NCI-H82 (cell line): ENCODE data around the gene CACNA2D1.
A peak's percentile ranks its signal among the peaks of the same experiment; 100 is the strongest.

Experiments used
- DNase-seq: peaks from one replicate; lab custom pipeline; 2025; lab: John Stamatoyannopoulos, UW

The CACNA2D1 gene

GRCh38 chr7:82343716-82344115 is 99.9 kb downstream of the CACNA2D1 start:
- no peak for DNase-seq

- no peak for DNase-seq
Measured at GRCh38 chr7:82339958-82340357, 103.6 kb downstream of the CACNA2D1 start.

GRCh38 chr7:82335927-82336326 is 107.7 kb downstream of the CACNA2D1 start:
- DNase-seq = peak; percentile 99

GRCh38 chr7:82335001-82335400 is 108.6 kb downstream of the CACNA2D1 start:
- no peak for DNase-seq

GRCh38 chr7:82331234-82331633 is 112.3 kb downstream of the CACNA2D1 start:
- DNase-seq = peak; percentile 28

DNA sequence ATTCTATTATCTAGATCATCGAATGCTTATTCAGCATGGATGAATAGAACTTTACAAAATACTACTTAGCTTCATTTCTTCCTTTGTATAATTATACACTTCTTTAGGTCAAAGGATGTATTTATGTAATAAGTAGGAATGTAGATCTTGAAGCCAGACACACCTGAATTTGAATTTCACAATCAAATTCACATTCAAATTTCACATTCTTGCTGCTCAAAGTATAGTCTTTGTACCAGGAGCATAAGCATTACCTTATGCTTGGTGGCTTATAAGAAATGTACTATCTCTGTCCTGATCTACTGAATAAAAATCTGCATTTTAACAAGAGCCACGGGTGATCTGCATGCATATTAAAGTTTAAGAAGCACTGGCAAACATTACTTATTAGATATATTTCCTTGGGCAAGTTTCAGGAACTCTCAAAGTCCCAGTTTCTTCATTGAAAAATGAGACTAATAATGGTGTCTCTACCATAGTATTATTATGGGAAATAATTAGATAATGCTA is 112.8 kb downstream of the CACNA2D1 start:
- DNase-seq = no peak

DNA sequence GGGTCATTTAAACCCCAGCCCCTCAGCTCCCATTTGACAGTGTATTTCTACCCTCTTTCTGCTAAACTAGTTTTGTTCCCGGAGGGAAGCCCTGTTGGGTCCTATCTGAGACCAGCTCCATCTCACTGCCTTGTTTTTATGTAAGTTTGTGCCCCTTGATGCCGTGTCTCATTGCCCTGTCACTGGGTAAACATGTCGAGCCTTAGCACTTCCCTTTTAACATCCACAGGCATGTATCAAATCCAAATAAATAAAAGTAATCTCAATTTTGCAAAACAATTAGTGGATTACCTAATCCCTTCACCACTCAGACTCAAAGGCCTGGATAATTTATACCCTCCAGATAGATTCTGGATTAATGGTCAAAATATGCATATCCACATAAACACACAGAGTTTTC is 115.7 kb downstream of the CACNA2D1 start:
- no peak for DNase-seq

GRCh38 chr7:82325416-82325815 is 118.2 kb downstream of the CACNA2D1 start:
- no peak for DNase-seq

GRCh38 chr7:82323806-82324205 is 119.8 kb downstream of the CACNA2D1 start:
- no peak for DNase-seq

DNA sequence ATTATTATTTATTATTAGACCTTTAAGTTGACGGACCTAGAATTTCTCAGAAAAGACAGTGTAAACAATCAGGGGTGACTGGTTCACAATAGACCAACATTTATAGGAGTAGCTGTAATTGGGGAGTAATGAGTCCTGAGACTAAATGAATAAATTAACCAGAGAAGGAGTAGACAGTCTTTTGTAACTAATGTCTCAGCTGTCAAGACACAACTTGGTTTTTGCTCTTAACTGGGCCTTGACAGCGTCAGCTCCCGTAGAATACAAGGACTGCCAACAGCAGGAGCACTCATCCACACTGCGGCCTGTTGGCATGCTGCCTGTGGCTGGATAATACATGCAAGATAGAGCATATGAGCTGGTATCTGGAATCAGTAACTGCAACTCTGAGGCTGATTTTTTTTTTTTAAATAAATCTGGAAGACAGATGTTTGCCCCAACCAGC is 123.9 kb downstream of the CACNA2D1 start:
- DNase-seq = peak; percentile 57

- no peak for DNase-seq
Measured at GRCh38 chr7:82318786-82319185, 124.8 kb downstream of the CACNA2D1 start.

GRCh38 chr7:82317760-82318159 is 125.8 kb downstream of the CACNA2D1 start:
- DNase-seq = no peak

DNA sequence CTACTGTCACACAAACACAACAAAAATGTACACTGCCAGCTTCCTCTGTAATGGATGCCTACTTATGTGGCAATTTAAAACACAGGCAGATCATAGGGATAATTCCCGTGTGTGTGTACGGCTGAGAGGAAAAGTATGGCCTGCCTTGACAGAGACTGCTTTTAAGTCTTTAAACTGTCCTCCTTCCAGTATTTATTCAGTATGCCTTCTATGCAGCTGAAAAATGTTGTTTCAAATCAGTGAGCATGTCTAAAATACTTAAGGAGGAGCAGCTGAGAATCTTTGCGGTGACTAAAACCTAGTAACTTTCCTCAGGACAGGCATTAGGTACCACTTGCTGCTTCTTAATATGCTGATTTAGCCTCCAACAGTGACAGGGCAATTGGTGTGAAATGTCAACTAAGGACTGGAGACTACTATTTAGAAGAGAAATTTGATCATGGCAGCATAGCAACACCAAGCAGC is 126.3 kb downstream of the CACNA2D1 start:
- no peak for DNase-seq

DNA sequence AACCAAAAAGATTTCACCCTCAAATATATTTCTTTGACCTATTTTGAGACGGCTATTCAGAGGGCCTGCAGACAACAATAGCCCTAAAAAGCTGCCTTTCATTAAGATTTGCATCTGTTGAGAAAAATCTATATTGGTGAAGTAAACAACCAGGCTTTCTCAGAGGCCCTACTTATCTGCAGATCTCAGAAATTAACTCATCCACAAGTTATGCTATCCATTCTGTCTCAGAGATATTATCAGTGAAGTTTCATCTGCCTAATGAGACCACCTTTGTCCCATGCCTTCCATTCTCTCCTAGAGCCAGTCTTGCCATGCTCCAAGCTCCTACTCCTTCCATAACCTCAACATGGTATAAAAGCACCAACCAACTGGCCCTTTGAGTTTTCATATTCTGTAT is 130.3 kb downstream of the CACNA2D1 start:
- DNase-seq = no peak

DNA sequence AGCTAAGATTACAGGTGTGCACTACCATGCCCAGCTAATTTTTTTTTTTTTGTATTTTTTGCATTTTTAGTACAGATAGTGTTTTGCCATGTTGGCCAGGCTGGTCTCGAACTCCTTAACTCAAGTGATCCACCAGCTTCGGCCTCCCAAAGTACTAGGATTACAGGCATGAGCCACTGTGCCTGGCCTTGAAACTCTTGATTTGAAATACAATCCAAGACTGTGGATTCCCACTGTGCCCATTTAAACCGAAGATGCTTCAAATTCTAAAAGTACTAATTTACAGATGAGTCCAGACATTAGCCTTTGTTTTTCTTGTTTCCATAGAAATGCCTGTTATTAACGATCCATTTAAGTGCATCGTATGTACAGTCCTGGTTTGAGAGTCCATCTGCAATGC is 130.9 kb downstream of the CACNA2D1 start:
- no peak for DNase-seq

- no peak for DNase-seq
Measured at GRCh38 chr7:82305347-82306005, 138.1 kb downstream of the CACNA2D1 start.

- DNase-seq = no peak
Measured at GRCh38 chr7:82294865-82295264, 148.7 kb downstream of the CACNA2D1 start.

- no peak for DNase-seq
Measured at GRCh38 chr7:82294382-82294784, 149.2 kb downstream of the CACNA2D1 start.

DNA sequence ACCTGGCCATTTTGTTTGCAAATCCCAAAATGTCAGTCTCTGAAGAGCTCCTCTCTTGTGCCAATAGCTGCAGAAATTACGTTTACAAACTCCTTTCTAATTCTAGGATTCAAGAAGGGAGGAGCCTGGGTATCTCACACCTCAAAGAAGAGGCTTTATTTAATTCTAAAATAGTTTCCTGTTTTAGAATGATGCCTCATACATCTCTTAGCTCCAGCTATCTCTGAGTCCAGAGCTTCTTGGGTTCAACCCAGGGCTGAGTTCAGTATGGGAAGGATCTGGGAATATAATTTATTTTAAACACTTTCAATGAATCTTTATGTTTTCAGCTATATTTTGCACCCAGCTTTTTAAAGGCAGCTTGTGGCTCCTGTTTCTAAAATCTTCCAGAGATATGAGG is 150.1 kb downstream of the CACNA2D1 start:
- DNase-seq = no peak

DNA sequence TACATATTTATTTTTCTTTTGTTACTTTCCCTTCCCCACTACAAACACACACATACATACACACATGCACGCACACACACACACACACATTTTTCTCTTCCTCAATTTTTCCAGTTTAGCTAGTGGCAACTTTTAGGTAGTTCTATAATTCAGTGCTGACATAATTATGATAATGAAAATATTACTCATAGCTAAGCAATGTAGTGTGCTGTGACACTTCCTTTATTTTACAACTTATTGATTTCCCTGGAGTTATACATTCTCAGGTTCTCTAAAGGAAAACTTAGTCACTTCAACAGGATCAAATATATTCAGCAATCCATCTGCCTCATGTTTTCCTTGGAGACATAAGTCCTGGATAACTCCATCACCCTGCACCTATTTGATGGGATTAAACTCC is 151.6 kb downstream of the CACNA2D1 start:
- peak; percentile 87 for DNase-seq

- no peak for DNase-seq
Measured at GRCh38 chr7:82289889-82290288, 153.7 kb downstream of the CACNA2D1 start.

GRCh38 chr7:82289152-82289535 is 154.4 kb downstream of the CACNA2D1 start:
- no peak for DNase-seq

DNA sequence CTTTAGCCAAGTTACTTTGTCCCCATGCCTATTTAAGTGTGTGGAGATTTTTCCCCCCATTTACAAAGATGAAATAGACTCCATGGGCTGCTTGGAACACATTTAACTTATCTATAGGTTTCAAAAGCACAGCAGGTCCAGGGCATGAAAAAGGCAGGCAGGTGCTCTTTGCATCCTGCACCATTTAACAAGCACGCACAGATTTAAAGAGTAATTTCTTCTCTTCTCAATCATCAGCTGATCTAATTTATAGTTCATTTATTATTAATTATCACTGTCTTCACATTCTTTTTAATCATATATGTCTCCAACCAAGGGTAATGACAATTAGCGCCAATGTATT is 156.8 kb downstream of the CACNA2D1 start:
- no peak for DNase-seq

DNA sequence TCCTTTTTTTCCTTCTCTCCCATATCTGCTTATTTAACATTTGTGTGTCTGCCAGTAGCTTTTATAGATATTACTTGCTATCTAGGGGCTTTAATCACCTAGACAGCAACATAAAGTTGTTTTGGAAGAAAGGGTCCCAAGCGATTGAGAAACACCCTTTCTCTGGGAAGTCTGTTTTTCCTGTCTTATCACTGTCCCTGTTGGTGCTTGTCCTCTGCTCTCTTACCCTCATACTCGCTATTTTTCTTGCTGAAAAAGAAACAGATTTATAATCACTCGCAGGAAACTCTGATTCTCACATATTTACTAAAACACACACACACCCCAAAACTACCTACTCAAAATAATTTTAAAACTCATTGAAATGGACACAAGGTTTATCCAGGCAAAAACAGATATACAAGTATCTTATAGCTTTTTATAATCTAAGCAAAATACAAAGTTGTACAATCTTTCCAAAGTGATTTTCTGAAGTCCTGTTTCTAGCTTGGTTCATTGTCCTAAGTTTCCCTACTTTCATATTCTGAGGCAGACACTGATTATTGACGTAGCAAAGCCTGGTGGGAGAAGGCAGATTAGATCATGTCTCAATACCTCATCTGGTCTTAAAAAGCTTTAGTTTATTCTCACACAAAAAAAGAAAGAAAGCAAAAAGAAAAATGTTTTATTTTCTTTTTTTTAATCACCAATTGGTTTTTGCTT is 157.3 kb downstream of the CACNA2D1 start:
- no peak for DNase-seq
